GM08714 (cell line): Measurements from ENCODE around the gene CRYBB1.

ENCODE experiments used
- H3K4me3 ChIP-seq: fragments of 200-500 bp; sonication (Bioruptor generic); 2 replicates; pipeline ENCODE4 v1.5.1; 2014; ENCODE audit warnings: mild to moderate bottlenecking, low read length, inconsistent platforms
- ZNF274 ChIP-seq: IDR thresholded peaks from 2 replicates; pipeline ENCODE4 v1.6.1; 2012; ENCODE audit warnings: mild to moderate bottlenecking, low read depth, low read length

The CRYBB1 gene

DNA sequence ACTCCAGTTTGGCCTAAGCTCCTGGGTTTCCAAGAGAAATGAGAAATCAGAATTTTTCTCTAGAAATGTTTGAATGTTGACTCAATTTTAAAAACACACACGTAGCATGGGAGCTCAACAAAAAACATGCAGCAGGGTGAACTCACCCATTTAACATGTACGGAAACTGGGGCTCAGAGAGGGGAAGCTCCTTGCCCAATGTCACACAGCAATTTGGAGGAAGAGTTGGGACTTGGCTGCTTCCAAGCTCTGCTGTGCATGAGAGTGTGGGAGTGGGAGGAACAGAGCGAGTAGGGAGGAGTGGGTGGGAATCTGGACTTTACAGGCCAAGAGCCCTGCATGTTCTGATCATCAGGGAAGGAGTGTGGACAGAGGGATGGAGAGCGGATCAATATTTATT is 33.8 kb downstream of the CRYBB1 start:
- no peak for TF ChIP-seq ZNF274
- no peak overlapping the region for H3K4me3 ChIP-seq

DNA sequence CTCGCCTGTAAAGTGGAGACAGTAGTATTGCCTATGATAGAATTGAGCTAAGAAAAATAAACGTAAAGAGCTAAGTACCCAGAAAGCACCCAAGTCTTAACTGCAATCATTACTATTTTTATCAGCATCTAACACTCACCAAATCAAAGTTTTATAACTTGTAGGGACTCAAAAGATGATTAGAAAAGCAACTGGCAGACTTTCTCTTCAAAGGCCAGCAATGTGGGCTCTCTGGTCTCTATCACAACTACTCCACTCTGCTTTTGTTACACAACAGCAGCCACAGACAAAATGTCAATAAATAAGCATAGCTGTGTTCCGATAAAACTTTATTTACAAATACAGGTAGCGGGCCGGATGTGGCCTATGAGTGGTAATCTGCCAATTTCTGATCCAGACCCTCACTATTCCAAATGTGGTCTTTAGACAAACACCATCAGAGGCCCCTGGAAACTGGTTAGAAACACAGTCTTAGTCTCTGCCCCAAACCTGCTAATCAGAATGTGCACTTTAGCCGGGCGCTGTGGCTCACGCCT is 36.1 kb downstream of the CRYBB1 start:
- TF ChIP-seq ZNF274 = no peak
- H3K4me3 ChIP-seq = no peak overlapping the region

DNA sequence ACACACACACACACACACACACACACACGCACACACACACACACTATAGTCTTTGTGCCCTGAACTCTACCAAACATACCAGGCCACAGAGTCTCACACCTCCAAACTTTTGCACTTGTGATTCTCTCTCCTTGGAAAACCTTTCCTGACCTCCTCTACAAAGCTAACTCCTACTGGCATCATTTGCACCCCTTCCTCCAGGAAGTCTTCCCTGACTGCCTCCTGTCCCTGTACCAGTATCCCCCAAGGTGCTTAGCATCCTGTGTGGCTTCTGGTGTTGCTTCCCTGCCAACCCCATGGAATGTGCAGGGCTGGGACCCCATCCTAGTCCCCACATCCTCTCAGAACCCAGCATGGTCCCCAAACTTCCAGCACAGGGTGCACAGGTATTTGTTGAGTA is 36.8 kb downstream of the CRYBB1 start:
- TF ChIP-seq ZNF274 = no peak
- no peak overlapping the region for H3K4me3 ChIP-seq

DNA sequence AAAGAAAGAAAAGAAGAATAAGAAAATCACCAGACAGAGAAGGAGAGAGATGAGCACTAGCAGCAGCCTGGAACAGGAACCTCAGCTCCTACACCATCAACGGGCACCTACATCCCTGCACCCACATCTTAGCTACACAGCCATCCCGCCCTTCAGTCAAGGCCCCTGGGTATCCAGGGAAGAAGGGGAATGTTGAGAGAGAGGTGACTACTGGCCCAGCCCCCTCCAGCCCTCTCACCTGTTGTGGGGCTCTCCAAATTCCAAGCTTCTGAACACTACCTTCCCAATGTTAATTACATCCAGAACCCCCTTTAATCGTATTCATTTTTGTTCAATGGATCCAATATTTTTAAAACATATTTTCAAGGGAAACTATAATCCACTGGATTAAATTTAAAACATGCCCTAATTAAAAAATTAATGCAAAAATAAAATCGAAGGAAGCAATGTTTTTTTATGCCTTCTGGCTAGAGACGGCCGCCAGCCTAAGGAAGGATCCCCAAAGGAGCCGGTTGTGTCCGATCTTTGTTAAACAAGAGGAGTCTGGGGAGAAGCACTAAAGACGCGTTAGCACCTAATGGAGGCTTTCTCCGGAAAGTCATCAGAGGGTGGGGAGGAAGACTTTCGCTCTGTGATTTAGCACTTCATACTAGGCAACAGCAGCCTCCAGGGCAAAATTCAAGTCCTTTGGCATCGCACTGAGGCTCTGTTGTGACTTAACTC is 37.4 kb downstream of the CRYBB1 start:
- H3K4me3 ChIP-seq = no peak overlapping the region; the same call in 1 of the 2 replicates
- TF ChIP-seq ZNF274 = no peak

DNA sequence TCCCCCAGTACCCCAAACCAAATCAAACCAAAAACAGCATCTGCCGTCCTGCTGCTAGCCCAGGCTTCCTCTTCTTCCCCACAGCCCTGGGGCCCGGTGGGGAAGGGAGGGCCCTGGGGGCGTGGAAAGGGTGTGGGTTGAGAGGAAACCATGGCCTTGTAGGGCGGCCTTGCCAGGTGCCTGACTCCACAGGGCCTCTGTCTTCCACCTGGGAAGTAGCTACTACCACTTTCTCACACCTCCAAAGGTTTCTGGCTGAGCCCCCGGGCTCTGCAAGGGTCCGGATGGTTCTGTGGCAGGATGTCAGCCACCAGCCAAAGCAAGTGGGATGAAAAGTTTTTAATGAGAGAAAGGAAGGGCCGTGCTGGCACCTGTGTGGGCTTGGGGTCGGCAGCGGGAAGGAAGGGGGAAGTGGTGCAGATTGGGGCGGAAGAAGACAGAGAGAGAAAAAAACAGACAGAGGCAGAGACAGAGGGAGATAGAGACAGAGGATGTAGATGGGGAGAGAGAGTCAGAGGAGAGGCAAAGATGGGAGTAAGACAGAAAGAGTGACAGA is 38.4 kb downstream of the CRYBB1 start:
- peak overlapping the region; percentile 19; the same call in 1 of the 2 replicates for H3K4me3 ChIP-seq
- no peak for TF ChIP-seq ZNF274

DNA sequence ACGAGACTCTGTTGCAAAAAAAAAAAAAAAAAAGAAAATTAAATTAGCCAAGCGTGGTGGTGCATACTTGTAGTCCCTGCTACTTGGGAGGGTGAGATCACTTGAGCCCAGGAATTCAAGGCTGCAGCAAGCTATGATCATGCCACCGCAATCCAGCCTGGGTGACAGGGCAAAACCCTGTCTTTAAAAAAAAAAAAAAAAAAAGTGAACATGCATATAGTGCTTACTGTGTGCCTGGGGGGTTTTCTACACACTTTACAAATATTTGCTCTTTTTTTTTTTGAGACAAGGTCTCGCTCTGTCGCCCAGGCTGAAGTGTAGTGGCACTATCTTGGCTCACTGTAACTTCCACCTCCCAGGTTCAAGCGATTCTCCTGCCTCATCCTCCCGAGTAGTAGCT is 40.7 kb downstream of the CRYBB1 start:
- no peak for TF ChIP-seq ZNF274
- no peak overlapping the region for H3K4me3 ChIP-seq

DNA sequence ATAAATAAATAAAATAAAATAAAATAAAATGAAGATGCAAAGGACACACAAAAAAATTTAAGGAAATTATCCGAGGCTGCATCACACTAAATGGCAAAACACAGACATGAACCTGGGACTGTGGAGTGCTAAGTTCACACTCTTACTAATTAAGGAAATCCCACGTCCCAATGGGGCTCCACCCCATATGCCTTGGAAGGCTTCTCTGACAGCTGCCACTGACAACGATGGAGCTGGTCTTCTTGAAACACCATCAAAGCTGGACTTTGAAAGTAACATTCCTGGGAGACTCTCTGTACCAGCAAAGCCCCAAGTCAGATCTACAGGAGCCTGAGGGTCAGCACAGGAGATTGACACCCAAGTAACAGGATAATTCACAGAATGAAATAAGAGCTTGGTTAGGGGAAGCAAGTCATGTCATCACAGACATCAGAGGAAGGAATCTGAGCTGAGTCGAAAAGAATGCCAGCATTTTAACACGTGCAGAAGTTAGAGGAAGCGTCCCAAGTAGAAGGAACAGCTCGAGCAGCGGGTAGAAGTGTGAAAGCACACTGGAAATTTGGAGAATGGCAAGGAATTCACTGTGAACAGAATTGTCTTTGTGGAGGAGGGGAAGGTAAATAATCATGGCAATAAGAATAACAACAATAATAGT is 41.7 kb downstream of the CRYBB1 start:
- no peak for TF ChIP-seq ZNF274
- no peak overlapping the region for H3K4me3 ChIP-seq

DNA sequence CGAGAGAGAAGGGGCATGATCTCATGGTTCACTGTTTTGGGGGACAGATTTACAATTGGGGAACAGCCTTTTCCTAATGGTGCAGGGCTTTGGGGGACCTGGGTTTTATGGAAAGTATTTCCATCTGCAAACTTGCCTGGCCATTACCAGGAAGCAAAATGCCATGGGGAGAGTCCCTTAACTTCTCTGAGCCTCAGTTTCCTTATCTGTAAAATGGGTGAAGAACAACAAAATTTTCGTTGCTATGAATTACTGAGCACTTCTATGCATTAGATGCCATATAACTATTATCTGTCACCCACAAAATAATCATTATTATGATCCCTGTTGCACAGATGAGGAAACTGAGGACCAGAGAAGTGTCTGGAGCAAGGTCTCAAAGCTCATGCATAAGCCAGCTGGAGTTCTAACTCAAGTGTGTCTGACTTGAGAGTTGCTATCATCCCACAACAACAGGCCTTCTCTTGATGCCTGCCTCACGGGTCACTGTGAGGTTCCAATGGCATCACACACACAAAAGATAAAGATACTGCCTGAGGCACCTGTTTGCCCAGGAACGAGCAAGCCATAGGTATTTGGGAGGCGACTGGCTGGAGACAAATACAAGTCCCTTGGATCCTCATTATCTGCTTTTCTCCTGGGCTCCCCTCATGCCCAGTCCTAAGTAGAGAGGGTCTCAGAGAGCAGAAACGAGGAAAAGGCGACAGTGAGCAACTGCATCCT is 43.7 kb downstream of the CRYBB1 start:
- TF ChIP-seq ZNF274 = no peak
- H3K4me3 ChIP-seq = no peak overlapping the region

DNA sequence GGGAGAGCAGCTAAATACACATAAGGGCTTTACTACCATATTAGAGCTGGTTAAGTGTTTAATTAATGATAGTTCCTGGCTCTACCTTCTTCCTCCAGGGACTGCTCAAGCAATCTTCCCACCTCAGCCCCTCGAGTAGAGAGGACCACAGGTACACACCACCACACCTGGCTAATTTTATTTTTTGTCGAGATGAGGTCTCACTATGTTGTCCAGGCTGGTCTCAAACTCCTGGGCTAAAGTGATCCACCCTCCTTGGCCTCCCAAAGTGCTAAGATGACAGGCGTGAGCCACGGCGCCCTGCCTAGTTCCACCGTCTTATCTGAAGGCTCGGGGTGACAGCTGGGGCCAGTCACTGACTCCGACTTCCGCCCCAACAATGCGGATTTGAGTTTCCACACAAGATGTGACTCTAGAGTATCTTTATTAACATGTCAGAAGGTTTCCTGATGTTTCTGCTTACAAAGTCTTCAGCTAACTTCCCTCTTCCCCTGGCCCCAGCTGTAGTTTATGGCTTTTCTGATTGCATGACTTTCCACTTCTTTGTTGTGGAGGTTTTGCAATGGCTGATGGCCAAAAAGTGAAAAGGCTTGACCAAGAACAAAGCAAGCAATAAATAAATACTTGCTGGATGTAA is 44.7 kb downstream of the CRYBB1 start:
- no peak for TF ChIP-seq ZNF274
- H3K4me3 ChIP-seq = no peak overlapping the region

DNA sequence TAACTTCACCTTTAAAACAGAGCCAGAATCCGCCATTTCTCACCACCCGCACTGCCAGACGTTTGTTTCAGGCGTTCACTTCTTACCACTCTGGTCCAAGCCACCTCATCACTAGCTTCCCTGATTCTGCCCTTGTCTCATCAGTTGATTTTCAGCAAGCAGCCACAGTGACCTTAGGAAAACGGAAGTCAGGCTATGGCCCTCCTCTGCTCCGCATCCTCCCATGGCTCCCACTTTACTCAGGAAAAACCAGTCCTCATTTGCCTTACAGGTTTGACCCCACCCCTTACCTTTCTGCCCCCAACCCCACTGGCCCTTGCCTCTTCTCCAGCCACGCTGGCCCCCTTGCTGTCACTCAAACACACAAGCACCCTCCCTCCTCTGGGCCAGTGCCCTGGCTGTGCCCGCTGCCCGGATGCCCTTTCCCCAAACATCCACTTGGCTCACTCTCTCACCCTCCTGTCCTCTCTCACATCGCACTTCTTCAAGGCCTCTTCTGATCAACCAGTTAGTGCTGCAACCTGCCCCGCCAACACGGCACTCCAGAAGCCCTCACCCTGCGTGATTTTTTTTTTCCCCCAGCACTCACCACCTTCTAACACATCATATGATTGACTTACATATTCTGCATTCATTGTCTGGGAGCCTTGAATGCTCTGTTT is 46.8 kb downstream of the CRYBB1 start:
- H3K4me3 ChIP-seq = no peak overlapping the region
- TF ChIP-seq ZNF274 = no peak

DNA sequence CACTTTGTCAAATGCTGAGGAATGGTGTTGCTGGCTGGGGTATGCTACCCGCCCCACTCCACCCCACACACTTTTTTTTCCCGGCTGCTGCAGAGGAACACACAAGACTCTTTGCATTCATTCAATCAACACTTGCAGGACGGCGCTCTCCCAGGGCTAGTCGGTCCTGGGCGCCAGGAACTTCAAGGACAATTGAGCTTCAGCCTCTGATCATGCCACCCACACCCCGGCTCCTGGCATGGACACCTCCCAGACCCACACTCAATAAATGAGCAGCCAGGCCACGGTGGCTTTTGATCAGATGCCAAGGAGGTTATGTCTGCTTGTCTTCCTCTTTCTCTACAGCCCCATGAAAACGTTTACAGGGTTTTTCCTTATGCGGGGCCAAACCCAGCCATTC is 47.7 kb downstream of the CRYBB1 start:
- no peak for TF ChIP-seq ZNF274
- H3K4me3 ChIP-seq = no peak overlapping the region

DNA sequence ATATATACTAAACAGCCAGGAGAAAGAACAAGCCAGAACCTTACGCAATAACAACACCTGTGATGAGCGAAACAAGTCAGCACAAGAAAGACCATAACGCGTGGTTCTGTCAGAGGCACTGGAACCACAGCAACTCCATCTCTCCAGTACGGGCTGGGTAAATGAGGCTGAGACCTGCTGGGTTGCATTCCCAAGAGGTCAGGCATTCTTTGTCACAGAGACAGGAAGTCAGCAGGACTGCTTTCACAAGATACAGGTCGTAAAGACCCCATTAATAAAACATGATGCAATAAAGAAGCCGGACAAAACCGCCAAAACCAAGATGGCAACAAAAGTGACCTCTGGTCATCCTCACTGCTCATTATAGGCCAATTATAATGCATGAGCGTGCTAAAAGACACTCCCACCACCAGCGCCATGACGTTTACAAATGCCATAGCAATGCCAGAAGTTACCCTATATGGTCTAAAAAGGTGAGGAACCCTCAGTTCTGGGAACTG is 49.6 kb downstream of the CRYBB1 start:
- H3K4me3 ChIP-seq = no peak overlapping the region

DNA sequence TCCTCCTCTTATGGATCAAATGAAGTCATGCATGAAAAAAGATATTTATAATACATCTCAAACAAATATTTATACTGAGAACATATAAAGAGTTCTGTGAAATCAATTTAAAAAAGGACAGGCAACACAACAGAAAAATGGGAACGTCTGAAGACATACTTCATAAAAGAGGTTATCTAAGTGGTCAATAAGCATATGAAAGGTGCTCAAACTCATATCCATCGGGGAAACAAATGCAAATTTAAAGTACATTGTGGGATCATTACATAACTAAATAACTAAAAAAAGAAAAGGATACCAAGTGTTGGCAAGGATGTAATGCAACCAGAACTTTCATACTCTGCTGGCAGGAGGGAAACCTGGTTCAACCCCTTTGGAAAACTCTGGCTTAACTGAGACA is 50.2 kb downstream of the CRYBB1 start:
- no peak for TF ChIP-seq ZNF274
- no peak overlapping the region for H3K4me3 ChIP-seq

More for the DNA sequence above, 49.6 kb downstream of the CRYBB1 start:
- TF ChIP-seq ZNF274 = no peak
